Heart left ventricle (tissue), 16 donors: ENCODE data around the gene INPP4B. TPM values are rescaled to one million over a fixed set of nuclear protein-coding genes. Genes with fewer than 3 reads are reported as not detected.

ENCODE experiments used
- ATAC-seq, 4 donors: fragments of 200-7000 bp; cut with Tn5 transposase; one replicate each; pipeline ENCODE4 v1.9.1; 2020 to 2022; ENCODE audit warnings: moderate library complexity in 4 of 4, mild to moderate bottlenecking in 3 of 4, moderate number of reproducible peaks in 1 of 4
- DNase-seq, 5 donors: peaks; one replicate each; pipeline ENCODE4 v3.0.0-alpha.2; 2020
- H3K27ac ChIP-seq, 12 donors: fragments of 200-600 bp; sonication (generic) in 4 of 12; one replicate each; pipeline versions ENCODE4 v1.5.0 to v1.8.0; 2016 to 2022; ENCODE audit warnings: mild to moderate bottlenecking in 2 of 12
- H3K27me3 ChIP-seq, 9 donors: fragments of 200-600 bp; sonication (generic) in 2 of 9; one replicate each; pipeline versions ENCODE4 v1.5.1 to v1.8.0; 2016 to 2022; ENCODE audit warnings: mild to moderate bottlenecking in 3 of 9
- H3K36me3 ChIP-seq, 9 donors: fragments of 200-600 bp; sonication (generic) in 2 of 9; one replicate each; pipeline versions ENCODE4 v1.5.0 to v1.8.0; 2018 to 2022; ENCODE audit warnings: mild to moderate bottlenecking in 2 of 9
- H3K4me1 ChIP-seq, 12 donors: fragments of 200-600 bp; sonication (generic) in 4 of 12; one replicate each; pipeline versions ENCODE4 v1.5.0 to v1.8.0; 2016 to 2022; ENCODE audit warnings: mild to moderate bottlenecking in 3 of 12
- H3K4me3 ChIP-seq, 12 donors: fragments of 200-600 bp; sonication (generic) in 4 of 12; one replicate each; pipeline versions ENCODE4 v1.5.0 to v1.8.0; 2017 to 2022; ENCODE audit warnings: mild to moderate bottlenecking in 9 of 12, moderate library complexity in 4 of 12
- H3K9me3 ChIP-seq, 12 donors: fragments of 200-600 bp; sonication (generic) in 4 of 12; one replicate each; pipeline versions ENCODE4 v1.5.0 to v1.8.0; 2016 to 2022; ENCODE audit warnings: mild to moderate bottlenecking in 1 of 12
- CTCF ChIP-seq, 12 donors: fragments of 200-600 bp; sonication (generic) in 4 of 12; IDR thresholded peaks; one replicate each; pipeline versions ENCODE4 v1.5.0 to v1.8.0; 2018 to 2022; ENCODE audit warnings: antibody characterized with exemption in 12 of 12, mild to moderate bottlenecking in 5 of 12
- POLR2A ChIP-seq, 2 donors: fragments of 450-650 bp; IDR thresholded peaks; one replicate each; pipeline ENCODE4 v1.6.1; 2017; ENCODE audit warnings: antibody characterized with exemption in 2 of 2, mild to moderate bottlenecking in 2 of 2, moderate library complexity in 2 of 2
- WGBS, 4 donors: extraction: QIAGEN DNeasy Blood & Tissue Kit in 2 of 4; methylation state at CpG; one replicate each; pipeline versions ENCODE4 v1.1.5 to v1.1.7; 2013 to 2018; 5-methylcytosine and 5-hydroxymethylcytosine counted together
- intact Hi-C, 10 donors: fragments of 100-400 bp; cut with DNase I; formaldehyde crosslinking; loops; one replicate each; pipeline versions ENCODE4 v1.11.1 to v1.14.2; 2022
- polyA plus RNA-seq, 2 donors: library from polyadenylated mRNA; stranded (reverse); fragments of 200-250 nt; gene quantifications; one replicate each; pipeline ENCODE4 v1.2.3, GENCODE V29; 2013
- total RNA-seq, 9 donors: library from RNA; depleted of rRNA in 2 of 9; stranded (reverse); fragments of >200 nt in 2 of 9; fragmentation: NEBNext Ultra II Directional in 3 of 9; extraction: Animal tissue kit (Norgen Biotek cat#: 25700) in 3 of 9; gene quantifications; one replicate each; pipeline versions ENCODE4 v1.1.0 to v1.2.4, GENCODE V29; 2016 to 2023
- donor health status: ischemic (EF 13 %, LVEDD 7.1; RV severe dilation, severe dysfunction).
- donor health status: healthy with polysubstance abuse.
- donor health status: DM: no; HTN: yes; CAD: no.
- donor health status: DM: no; HTN: no; CAD: no.
- donor health status: ischemic (EF 25% LVEDD 6.9; RV normal size, moderate dysfunction).
- donor health status: ischemic (EF 25% LVEDD 5.7; RV mildly dilated, moderate dysfunction).
- donor health status: healthy.
- donor health status: DM: yes; HTN: yes; CAD: no.
- donor health status: ischemic (EF 35%, LVEDD 5.7; RV mildly dilated, moderate dysfunction).
- donor health status: nonischemic (EF 11% LVEDD 7.7; RV severe dilation, severe dysfunction).
- donor health status: DM: yes; HTN: yes; CAD: no.
- donor health status: PGD.
- donor health status: ischemic (EF 29% LVEDD 5.4; RV normal size, mild dysfunction).
- donor health status: nonischemic (EF 23%, LVEDD 6.1; RV moderate dilation, normal function).

Gene INPP4B
- total and polyA plus RNA-seq, 11 donors, result 5.5 to 128 (median 39.1) TPM

- Histone ChIP-seq H3K36me3 (no peaks in the 10 kb centered on the region), H3K9me3 (no peaks in the 10 kb centered on the region), H3K27ac (no peak overlapping the region), H3K4me1 (no peaks in the 10 kb centered on the region), H3K27me3 (no peaks in the 10 kb centered on the region), H3K4me3 (no peak overlapping the region)
- intact Hi-C loops, result no loop called here
- no peak for ATAC-seq
- TF ChIP-seq CTCF (IDR thresholded peaks at IDR 0.05) (no peak), POLR2A (IDR thresholded peaks at IDR 0.05) (no peak)
- 97 to 100% (median 99%) methylated on average over 1 of the region's 1 CpG for WGBS, 4 donors
- DNase-seq, result no peak
These were observed 824.9 kb downstream of the INPP4B start for GRCh38 chr4:142021181-142021580.

- intact Hi-C loops, result no loop called here
- Histone ChIP-seq H3K9me3 (no peaks in the 10 kb centered on the region), H3K36me3 (no peaks in the 10 kb centered on the region), H3K27ac (no peak overlapping the region), H3K27me3 (no peaks in the 10 kb centered on the region), H3K4me1 (no peaks in the 10 kb centered on the region), H3K4me3 (no peak overlapping the region)
- TF ChIP-seq CTCF (IDR thresholded peaks at IDR 0.05), result no peak
- peak in 1 of 4 donors; percentile 33 for ATAC-seq
- no peak for DNase-seq
These were observed 830.1 kb downstream of the INPP4B start for GRCh38 chr4:142016031-142016430.

- Histone ChIP-seq H3K27me3 (no peaks in the 10 kb centered on the region), H3K4me3 (no peak overlapping the region), H3K9me3 (peaks cover 0 to 24% (median 3%) of the 10 kb centered on the region in 12 donors), H3K36me3 (no peaks in the 10 kb centered on the region), H3K27ac (no peak overlapping the region), H3K4me1 (no peaks in the 10 kb centered on the region)
- intact Hi-C loops, result no loop called here
- no peak for TF ChIP-seq CTCF (IDR thresholded peaks at IDR 0.05)
- DNase-seq, result no peak
- 71 to 89% (median 85%) methylated on average over 2 of the region's 2 CpGs for WGBS, 4 donors
- ATAC-seq, result no peak
These were observed 836.4 kb downstream of the INPP4B start for GRCh38 chr4:142009751-142010150.

GRCh38 chr4:142005519-142005918, 840.6 kb downstream of the INPP4B start:
- Histone ChIP-seq H3K4me3 (no peak overlapping the region), H3K4me1 (no peaks in the 10 kb centered on the region), H3K27me3 (no peaks in the 10 kb centered on the region), H3K9me3 (peaks cover 0 to 27% (median 4%) of the 10 kb centered on the region in 12 donors), H3K36me3 (no peaks in the 10 kb centered on the region), H3K27ac (no peak overlapping the region)
- no peak for TF ChIP-seq CTCF (IDR thresholded peaks at IDR 0.05)
- no peak for TF ChIP-seq POLR2A (IDR thresholded peaks at IDR 0.05)
- DNase-seq (no peak), ATAC-seq (no peak)
- intact Hi-C loops, result no loop called here
- WGBS, 4 donors, result 83 to 91% (median 86%) methylated on average over 1 of the region's 1 CpG
